ENCODE measurements around the gene POC1A. TPM values are rescaled to one million over a fixed set of nuclear protein-coding genes. Genes with fewer than 3 reads are reported as not detected.

The POC1A gene
- total RNA-seq, 1 experiment from 2014 or later, result 35.0 TPM

DNA sequence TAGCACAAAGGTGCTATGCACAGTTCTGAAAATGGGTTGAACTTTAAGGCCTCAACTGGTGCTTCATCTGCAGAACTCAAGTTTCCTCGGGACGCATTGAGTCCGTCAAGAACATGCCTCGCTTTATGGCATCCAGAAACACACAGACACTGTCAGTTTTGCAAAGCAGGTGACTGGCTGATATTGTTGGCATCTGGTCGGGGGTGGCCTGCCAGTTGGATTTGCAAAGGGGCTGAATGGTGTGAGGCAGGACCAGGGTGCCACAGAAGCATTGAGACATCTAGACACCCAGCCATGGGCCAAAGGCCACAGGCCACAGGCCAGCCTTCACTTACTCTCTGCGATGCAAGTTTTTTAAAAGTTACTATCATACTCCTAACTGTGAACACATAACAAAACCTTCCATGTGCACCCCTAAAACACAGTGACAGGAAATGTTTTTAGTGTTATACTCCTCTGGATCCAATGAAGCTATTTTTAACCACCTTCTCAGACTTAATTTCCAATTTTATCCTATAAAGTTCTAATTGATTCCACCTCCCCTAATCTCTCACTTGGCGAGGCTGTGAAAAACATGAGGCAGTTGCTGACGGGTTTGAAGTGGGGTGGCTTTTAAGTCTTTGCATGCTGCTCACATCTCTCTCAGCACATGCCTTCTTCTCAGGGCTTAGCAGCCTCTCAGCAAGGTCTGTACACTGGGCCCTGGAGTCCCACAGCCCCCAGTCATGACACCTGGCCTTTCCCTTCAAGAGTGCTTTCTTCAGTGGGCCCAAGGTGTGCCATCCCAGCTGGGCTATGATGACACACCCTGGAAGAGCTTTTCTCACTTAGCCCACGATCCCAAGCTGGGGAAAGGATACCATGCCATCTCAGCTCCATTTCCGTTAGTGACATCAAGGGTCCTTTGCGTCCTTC, 59.4 kb downstream of the POC1A start:
- no peak for TF ChIP-seq EZH2 (IDR thresholded peaks at IDR 0.05; ENCODE audit: low read depth)
- TF ChIP-seq, protein P1, sequence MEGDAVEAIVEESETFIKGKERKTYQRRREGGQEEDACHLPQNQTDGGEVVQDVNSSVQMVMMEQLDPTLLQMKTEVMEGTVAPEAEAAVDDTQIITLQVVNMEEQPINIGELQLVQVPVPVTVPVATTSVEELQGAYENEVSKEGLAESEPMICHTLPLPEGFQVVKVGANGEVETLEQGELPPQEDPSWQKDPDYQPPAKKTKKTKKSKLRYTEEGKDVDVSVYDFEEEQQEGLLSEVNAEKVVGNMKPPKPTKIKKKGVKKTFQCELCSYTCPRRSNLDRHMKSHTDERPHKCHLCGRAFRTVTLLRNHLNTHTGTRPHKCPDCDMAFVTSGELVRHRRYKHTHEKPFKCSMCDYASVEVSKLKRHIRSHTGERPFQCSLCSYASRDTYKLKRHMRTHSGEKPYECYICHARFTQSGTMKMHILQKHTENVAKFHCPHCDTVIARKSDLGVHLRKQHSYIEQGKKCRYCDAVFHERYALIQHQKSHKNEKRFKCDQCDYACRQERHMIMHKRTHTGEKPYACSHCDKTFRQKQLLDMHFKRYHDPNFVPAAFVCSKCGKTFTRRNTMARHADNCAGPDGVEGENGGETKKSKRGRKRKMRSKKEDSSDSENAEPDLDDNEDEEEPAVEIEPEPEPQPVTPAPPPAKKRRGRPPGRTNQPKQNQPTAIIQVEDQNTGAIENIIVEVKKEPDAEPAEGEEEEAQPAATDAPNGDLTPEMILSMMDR (conservative IDR thresholded peaks at IDR 0.05), result no peak
- no peaks in the 10 kb centered on the region for H3K9me2 ChIP-seq (ENCODE audit: insufficient read depth)
- BruUV-seq (replicated peaks), result no TSS peak
- H3F3A ChIP-seq (ENCODE audit: insufficient read depth, low read depth), result no peaks in the 10 kb centered on the region
- H2AFZ ChIP-seq, result no peak overlapping the region
- intact Hi-C loops (cut with micrococcal nuclease; ENCODE audit: unreplicated experiment), result no loop called here
- POLR2A ChIA-PET (ENCODE audit: unreplicated experiment), result no interaction called here
- H4K20me1 ChIP-seq (ENCODE audit: insufficient read depth), result no peaks in the 10 kb centered on the region
- no peak overlapping the region for H3K4me2 ChIP-seq
- H3K9me3 ChIP-seq (ENCODE audit: insufficient read depth, low read depth), result no peaks in the 10 kb centered on the region
- no peaks in the 10 kb centered on the region for H3K79me2 ChIP-seq (ENCODE audit: low read depth)
- no peaks in the 10 kb centered on the region for H3K36me3 ChIP-seq (ENCODE audit: low read depth)
- H3K4me1 ChIP-seq (replicated peaks; ENCODE audit: insufficient read depth), result peaks cover 5% of the 10 kb centered on the region; the same call in 1 of the 2 replicates
- no peak overlapping the region for H3K4me3 ChIP-seq
- CTCF ChIA-PET, result no interaction called here
- H3K27me3 ChIP-seq (ENCODE audit: insufficient read depth, low read depth), result no peaks in the 10 kb centered on the region
- DNase-seq, result no peak
- H3K27ac ChIP-seq, result no peak overlapping the region

DNA sequence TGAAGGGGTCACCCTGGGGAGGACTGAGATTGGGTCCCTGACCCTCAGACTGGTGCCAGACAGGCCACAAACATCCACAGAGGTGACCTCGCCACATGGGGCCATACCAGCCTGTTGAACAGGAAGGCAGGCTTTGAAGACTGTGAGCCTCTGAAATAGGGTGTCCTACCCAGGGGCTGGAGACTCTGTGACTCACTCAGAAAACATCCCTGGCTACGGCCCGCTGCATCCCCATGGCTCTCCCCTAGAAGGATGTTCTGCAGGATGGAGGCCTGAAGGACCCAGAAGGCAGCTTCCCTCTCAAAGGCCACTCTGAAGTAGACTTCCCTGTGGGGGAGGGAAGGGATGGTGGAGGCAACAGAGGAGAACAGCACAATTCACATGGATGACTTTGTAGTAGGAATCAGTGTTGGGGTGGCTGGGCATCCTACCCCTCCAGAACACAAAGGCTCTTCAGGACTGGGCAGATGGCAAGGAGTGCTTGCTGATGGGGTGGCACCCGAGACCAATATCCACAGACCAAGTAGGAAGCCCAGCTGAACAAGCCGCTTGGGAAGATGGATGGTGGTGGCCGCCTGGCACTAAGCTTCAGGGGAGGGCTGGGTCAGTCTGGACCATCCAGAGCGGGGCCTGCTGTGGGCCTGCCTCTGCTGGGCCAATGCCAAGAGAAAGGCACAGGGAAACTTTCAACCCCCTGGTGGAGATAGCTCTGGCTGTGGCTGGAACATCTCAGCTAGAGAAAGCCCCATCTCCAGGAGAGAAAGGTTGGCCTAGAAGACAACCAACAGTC, 60.3 kb downstream of the POC1A start:
- POLR2A ChIA-PET (ENCODE audit: unreplicated experiment), result no interaction called here
- no peaks in the 10 kb centered on the region for H3K79me2 ChIP-seq (ENCODE audit: low read depth)
- H3K9me2 ChIP-seq (ENCODE audit: insufficient read depth), result no peaks in the 10 kb centered on the region
- no peaks in the 10 kb centered on the region for H3K36me3 ChIP-seq (ENCODE audit: low read depth)
- no peaks in the 10 kb centered on the region for H4K20me1 ChIP-seq (ENCODE audit: insufficient read depth)
- no peak overlapping the region for H3K4me2 ChIP-seq
- TF ChIP-seq EZH2 (IDR thresholded peaks at IDR 0.05; ENCODE audit: low read depth), result no peak
- TF ChIP-seq, protein P1 (conservative IDR thresholded peaks at IDR 0.05), result no peak
- no peak overlapping the region for H3K27ac ChIP-seq
- H2AFZ ChIP-seq, result no peak overlapping the region
- H3K27me3 ChIP-seq (ENCODE audit: insufficient read depth, low read depth), result no peaks in the 10 kb centered on the region
- no TSS peak for BruUV-seq (replicated peaks)
- no peaks in the 10 kb centered on the region for H3F3A ChIP-seq (ENCODE audit: insufficient read depth, low read depth)
- H3K4me1 ChIP-seq (replicated peaks; ENCODE audit: insufficient read depth), result no peaks in the 10 kb centered on the region
- intact Hi-C loops (cut with micrococcal nuclease; ENCODE audit: unreplicated experiment), result no loop called here
- DNase-seq, result peak in 1 of 2 experiments; percentile 65
- CTCF ChIA-PET, result no interaction called here
- H3K9me3 ChIP-seq (ENCODE audit: insufficient read depth, low read depth), result no peaks in the 10 kb centered on the region
- no peak overlapping the region for H3K4me3 ChIP-seq

DNA sequence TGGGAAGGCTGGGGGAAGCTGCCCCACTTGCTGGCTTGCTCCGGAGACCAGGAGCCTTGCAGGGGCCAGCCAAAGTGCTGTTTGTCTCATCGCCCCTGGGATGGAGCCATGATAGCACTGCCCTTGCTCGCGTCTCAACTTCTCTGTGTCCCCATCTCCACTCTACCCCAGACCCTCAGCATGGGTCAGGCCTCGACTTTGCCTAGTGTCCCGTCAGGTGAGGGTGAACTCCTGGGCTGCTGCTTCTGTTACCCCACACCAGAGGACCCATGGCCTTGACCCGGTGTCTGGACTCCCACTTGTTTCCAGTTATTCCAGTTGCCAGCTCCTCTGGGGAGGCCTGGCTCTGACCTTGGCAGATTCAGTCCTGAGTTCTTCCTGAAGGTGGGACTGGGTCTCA, 61.3 kb downstream of the POC1A start:
- no peak for DNase-seq
- Histone ChIP-seq H3K36me3 (ENCODE audit: low read depth) (no peaks in the 10 kb centered on the region), H4K20me1 (ENCODE audit: insufficient read depth) (no peaks in the 10 kb centered on the region), H3K4me2 (no peak overlapping the region), H3K4me3 (no peak overlapping the region), H3F3A (ENCODE audit: insufficient read depth, low read depth) (no peaks in the 10 kb centered on the region), H3K9me2 (ENCODE audit: insufficient read depth) (no peaks in the 10 kb centered on the region), H3K27me3 (ENCODE audit: insufficient read depth, low read depth) (no peaks in the 10 kb centered on the region), H2AFZ (no peak overlapping the region), H3K27ac (no peak overlapping the region), H3K4me1 (replicated peaks; ENCODE audit: insufficient read depth) (no peaks in the 10 kb centered on the region), H3K79me2 (ENCODE audit: low read depth) (no peaks in the 10 kb centered on the region), H3K9me3 (ENCODE audit: insufficient read depth, low read depth) (no peaks in the 10 kb centered on the region)
- intact Hi-C loops (cut with micrococcal nuclease; ENCODE audit: unreplicated experiment), result no loop called here
- CTCF ChIA-PET, result no interaction called here
- TF ChIP-seq EZH2 (IDR thresholded peaks at IDR 0.05; ENCODE audit: low read depth), result no peak
- TF ChIP-seq, protein P1 (conservative IDR thresholded peaks at IDR 0.05), result no peak
- BruUV-seq (replicated peaks), result no TSS peak
- POLR2A ChIA-PET (ENCODE audit: unreplicated experiment), result no interaction called here

Data from PC-9 (cell line).